GM12874 (cell line): Measurements from ENCODE around the gene DNAH7.

Experiments
- CTCF ChIP-seq: IDR thresholded peaks from 2 replicates; pipeline ENCODE4 v1.5.1; 2011; ENCODE audit warnings: low read depth, mild to moderate bottlenecking, control low read depth, low read length, moderate library complexity; ENCODE audit not compliant: insufficient read depth

The DNAH7 gene

GRCh38 chr2:195735347-195735746, 333.3 kb downstream of the DNAH7 start:
- no peak for TF ChIP-seq CTCF

DNA sequence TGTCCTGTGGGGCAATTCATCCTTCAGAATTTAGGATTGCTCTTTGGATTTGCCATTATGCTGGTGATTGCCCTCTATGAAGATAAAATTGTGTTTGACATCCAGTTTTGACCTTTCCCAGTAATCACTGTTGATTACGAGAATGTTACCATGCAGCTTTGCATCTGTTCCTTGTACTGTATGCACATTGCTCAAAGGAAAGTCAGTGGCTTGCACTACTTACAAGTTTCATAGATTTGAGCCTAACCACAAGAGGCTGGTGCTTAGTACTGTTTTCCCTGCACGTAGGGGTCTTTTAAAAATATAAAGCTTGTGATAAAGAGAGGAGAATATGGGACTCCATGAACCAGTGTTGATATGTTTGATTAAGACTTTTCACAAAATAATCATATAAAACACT, 333.7 kb downstream of the DNAH7 start:
- no peak for TF ChIP-seq CTCF

- TF ChIP-seq CTCF, result no peak
Observed at GRCh38 chr2:195734395-195734794, 334.2 kb downstream of the DNAH7 start.

DNA sequence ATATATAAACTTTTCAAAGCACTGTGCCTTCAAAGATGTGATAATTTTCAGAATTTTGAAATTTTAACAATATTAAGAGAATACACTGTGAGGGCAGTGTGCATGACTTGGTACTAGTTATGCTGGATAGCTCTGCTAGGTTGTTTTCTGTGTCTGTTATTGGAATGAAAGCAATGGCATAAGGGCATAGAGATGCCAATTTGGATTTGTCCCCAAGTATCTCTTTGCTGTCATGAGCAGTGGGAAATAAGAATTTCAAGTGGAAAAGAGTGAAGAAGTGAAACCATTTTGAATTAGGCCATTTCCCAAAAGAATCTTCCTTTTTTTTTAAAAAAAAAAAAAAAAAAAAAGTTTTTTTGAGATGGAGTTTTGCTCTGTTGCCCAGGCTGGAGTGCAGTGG, 334.8 kb downstream of the DNAH7 start:
- TF ChIP-seq CTCF, result no peak

DNA sequence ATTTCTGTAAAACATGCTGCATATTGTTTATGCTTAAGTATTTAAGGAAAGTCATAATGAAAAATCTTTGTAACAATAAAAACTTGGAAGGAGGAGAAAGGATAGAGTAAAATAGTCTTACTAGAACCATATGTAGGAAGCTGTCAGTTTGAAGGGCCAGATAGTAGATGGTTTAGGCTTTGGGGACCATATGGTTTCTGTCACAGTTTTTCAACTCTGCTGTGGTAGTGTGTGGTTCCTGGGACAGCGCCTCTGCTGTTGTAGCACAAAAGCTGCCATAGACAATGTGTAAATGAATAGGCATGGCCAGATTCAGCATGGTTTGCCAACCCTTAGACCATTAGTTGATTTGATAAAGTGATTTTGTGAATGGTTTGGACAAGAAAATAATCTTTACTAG, 336.1 kb downstream of the DNAH7 start:
- TF ChIP-seq CTCF, result no peak

- no peak for TF ChIP-seq CTCF
Observed at GRCh38 chr2:195730912-195731311, 337.7 kb downstream of the DNAH7 start.

GRCh38 chr2:195727106-195727505, 341.5 kb downstream of the DNAH7 start:
- TF ChIP-seq CTCF, result no peak

- TF ChIP-seq CTCF, result no peak
Observed at GRCh38 chr2:195722075-195722474, 346.6 kb downstream of the DNAH7 start.
